ENCODE data around the gene RRAGD.

RRAGD gene

GRCh38 chr6:89328976-89329375 is 83.1 kb downstream of the RRAGD start:
- DNase-seq = no peak

- DNase-seq = no peak
Measured at GRCh38 chr6:89324304-89324703, 87.8 kb downstream of the RRAGD start.

- DNase-seq = no peak
Measured at GRCh38 chr6:89323511-89323971, 88.5 kb downstream of the RRAGD start.

- DNase-seq = no peak
Measured at GRCh38 chr6:89321131-89321970, 90.7 kb downstream of the RRAGD start.

- DNase-seq = no peak
Measured at GRCh38 chr6:89320012-89320559, 92.0 kb downstream of the RRAGD start.

GRCh38 chr6:89317067-89317466 is 95.0 kb downstream of the RRAGD start:
- no peak for DNase-seq

- DNase-seq = no peak
Measured at GRCh38 chr6:89315249-89315885, 96.7 kb downstream of the RRAGD start, which contains the start of gene GABRR2. Gene GABRR2, minus strand, starts transcription at chr6:89315299. Its CDS starts 134 bp downstream, at chr6:89315165.

- no peak for DNase-seq
Measured at GRCh38 chr6:89314692-89315091, 97.4 kb downstream of the RRAGD start.
